Ascending aorta (tissue), 2 donors: Measurements from ENCODE around the gene RELA. TPM values are rescaled to one million over a fixed set of nuclear protein-coding genes. Genes with fewer than 3 reads are reported as not detected.
"Not testable (repeated sequence)": the region's sequence is repeated elsewhere in the genome, so short reads cannot be mapped to it uniquely, and the experiment has no call there.

Experiments used
- DNase-seq, 2 donors: peaks; one replicate each; pipeline ENCODE4 v3.0.0-alpha.2; 2019; ENCODE audit warnings: low spot score in 2 of 2
- H3K27ac ChIP-seq, 2 donors: fragments of 200-600 bp; sonication (generic); one replicate each; pipeline ENCODE4 v1.5.1; 2016 to 2017; ENCODE audit warnings: mild to moderate bottlenecking in 1 of 2
- H3K27me3 ChIP-seq: fragments of 200-600 bp; sonication (generic); one replicate; pipeline ENCODE4 v1.5.1; 2017
- H3K36me3 ChIP-seq, 2 donors: fragments of 200-600 bp; sonication (generic); one replicate each; pipeline ENCODE4 v1.5.1; 2016
- H3K4me1 ChIP-seq, 2 donors: fragments of 200-600 bp; sonication (generic); one replicate each; pipeline ENCODE4 v1.5.1; 2016 to 2017; ENCODE audit warnings: mild to moderate bottlenecking in 1 of 2
- H3K4me3 ChIP-seq, 2 donors: fragments of 200-600 bp; sonication (generic); one replicate each; pipeline ENCODE4 v1.5.1; 2016 to 2017; ENCODE audit warnings: mild to moderate bottlenecking in 1 of 2
- H3K9me3 ChIP-seq, 2 donors: fragments of 200-600 bp; sonication (generic); one replicate each; pipeline ENCODE4 v1.5.1; 2016
- CTCF ChIP-seq, 3 experiments: fragments of 200-600 bp in 2 of 3; fragments of 450-650 bp in 1 of 3; sonication (generic) in 2 of 3; IDR thresholded peaks; one replicate each; pipeline ENCODE4 v1.5.1; 2016 to 2019; ENCODE audit warnings: antibody characterized with exemption in 3 of 3, mild to moderate bottlenecking in 1 of 3, moderate library complexity in 1 of 3
- intact Hi-C: fragments of 100-400 bp; cut with DNase I; formaldehyde crosslinking; loops from one replicate; pipeline ENCODE4 v1.15.1; 2023
- total RNA-seq: library from RNA; depleted of rRNA; stranded (reverse); fragments of >200 nt; gene quantifications from one replicate; pipeline ENCODE4 v1.1.0, GENCODE V29; 2016

Gene RELA
- total RNA-seq, 1 donor from 2014 or later = 115 TPM

- no peak overlapping the region for H3K4me3 ChIP-seq
- H3K9me3 ChIP-seq = no peaks in the 10 kb centered on the region
- TF ChIP-seq CTCF (IDR thresholded peaks at IDR 0.05) = no peak
- H3K4me1 ChIP-seq = peaks cover 0 to 2% of the 10 kb centered on the region in 2 donors
- H3K36me3 ChIP-seq = peaks cover under 1 to 24% of the 10 kb centered on the region in 2 donors
- no peak overlapping the region for H3K27ac ChIP-seq
- no peaks in the 10 kb centered on the region for H3K27me3 ChIP-seq
- DNase-seq = no peak
- intact Hi-C loops = no loop called here
Measured at GRCh38 chr11:65643971-65644370, 18.7 kb downstream of the RELA start.

- intact Hi-C loops = no loop called here
- no peak overlapping the region for H3K4me3 ChIP-seq
Measured at GRCh38 chr11:65642014-65642671, 20.6 kb downstream of the RELA start.

GRCh38 chr11:65641297-65642013 lies 21.3 kb downstream of the RELA start:
- Histone ChIP-seq H3K4me3 (peak overlapping the region in 1 of 2 donors; percentile 46), H3K27me3 (no peaks in the 10 kb centered on the region), H3K36me3 (peaks cover 3 to 28% of the 10 kb centered on the region in 2 donors), H3K4me1 (peaks cover 2 to 10% of the 10 kb centered on the region in 2 donors), H3K9me3 (no peaks in the 10 kb centered on the region), H3K27ac (peak overlapping the region in 1 of 2 donors; percentile 68)
- DNase-seq = no peak
- intact Hi-C loops = no loop called here
- no peak for TF ChIP-seq CTCF (IDR thresholded peaks at IDR 0.05)

More at GRCh38 chr11:65642014-65642671, 20.6 kb downstream of the RELA start:
- DNase-seq = no peak
- TF ChIP-seq CTCF (IDR thresholded peaks at IDR 0.05) = no peak
- Histone ChIP-seq H3K36me3 (peaks cover 0 to 23% of the 10 kb centered on the region in 2 donors), H3K27ac (peak overlapping the region in 1 of 2 donors; percentile 12), H3K9me3 (no peaks in the 10 kb centered on the region), H3K27me3 (no peaks in the 10 kb centered on the region), H3K4me1 (peaks cover 2 to 8% of the 10 kb centered on the region in 2 donors)

- H3K36me3 ChIP-seq = peaks cover 11 to 28% of the 10 kb centered on the region in 2 donors
- no peaks in the 10 kb centered on the region for H3K27me3 ChIP-seq
- DNase-seq = peak in 1 of 2 donors; percentile 80
- H3K9me3 ChIP-seq = no peaks in the 10 kb centered on the region
- peak overlapping the region in 1 of 2 donors; percentile 46 for H3K4me3 ChIP-seq
- peak overlapping the region; percentile 35 to 68 for H3K27ac ChIP-seq
- intact Hi-C loops = no loop called here
- TF ChIP-seq CTCF (IDR thresholded peaks at IDR 0.05) = no peak
- peaks cover 2 to 10% of the 10 kb centered on the region in 2 donors for H3K4me1 ChIP-seq
Measured at GRCh38 chr11:65640483-65641296, 22.0 kb downstream of the RELA start.

GRCh38 chr11:65639623-65640482 lies 22.9 kb downstream of the RELA start:
- intact Hi-C loops = no loop called here
- Histone ChIP-seq H3K9me3 (no peaks in the 10 kb centered on the region), H3K27ac (peak overlapping the region; percentile 35 to 68), H3K4me1 (peaks cover 2 to 10% of the 10 kb centered on the region in 2 donors), H3K36me3 (peaks cover 19 to 29% of the 10 kb centered on the region in 2 donors), H3K27me3 (no peaks in the 10 kb centered on the region), H3K4me3 (peak overlapping the region in 1 of 2 donors; percentile 84)
- no peak for TF ChIP-seq CTCF (IDR thresholded peaks at IDR 0.05)
- DNase-seq = no peak

GRCh38 chr11:65639228-65639597 lies 23.5 kb downstream of the RELA start:
- H3K27ac ChIP-seq = peak overlapping the region; percentile 71 to 84
- H3K4me1 ChIP-seq, intact Hi-C loops, H3K27me3 ChIP-seq, DNase-seq, H3K9me3 ChIP-seq: not testable (repeated sequence)
- peaks cover 26 to 35% of the 10 kb centered on the region in 2 donors for H3K36me3 ChIP-seq
- H3K4me3 ChIP-seq = peak overlapping the region in 1 of 2 donors; percentile 84
